ENCODE data around the gene ROGDI. TPM values are rescaled to one million over a fixed set of nuclear protein-coding genes. Genes with fewer than 3 reads are reported as not detected.

Gene ROGDI
- total and polyA plus RNA-seq, 4 donors, result 11.4 to 42.9 (median 19.3) TPM

- Histone ChIP-seq H3K4me3 (ENCODE audit: low read length in 2 of 2) (peak overlapping the region; percentile 56 to 73), H3K36me3 (ENCODE audit: control insufficient read depth in 1 of 2, insufficient read depth in 2 of 2, low read length in 1 of 2) (no peaks in the 10 kb centered on the region), H3K4me1 (ENCODE audit: control insufficient read depth in 1 of 2, insufficient read depth in 2 of 2, low read length in 2 of 2) (no peaks in the 10 kb centered on the region), H3K9me3 (ENCODE audit: control insufficient read depth, low read length) (no peaks in the 10 kb centered on the region), H3K27me3 (ENCODE audit: control insufficient read depth in 1 of 2, insufficient read depth in 2 of 2, low read length in 1 of 2) (no peaks in the 10 kb centered on the region), H3K27ac (ENCODE audit: low read depth in 1 of 2, low read length in 2 of 2) (peak overlapping the region in 1 of 2 donors; percentile 68)
- intact Hi-C loops (cut with DNase I), result loop anchor here in 1 of 2 donors (2.0 kb wide), 2 partner anchors 34 to 188 kb away; partner anchors contain the start of gene ROGDI
- DNase-seq, result peak; percentile 98
- 3 to 4% methylated on average over 48 of the region's 48 CpGs for WGBS, 2 donors
- ATAC-seq (ENCODE audit: low FRiP score), result peak; percentile 96
These were observed 33.7 kb downstream of the ROGDI start for GRCh38 chr16:4768549-4769305.

GRCh38 chr16:4767872-4768548 is 34.4 kb downstream of the ROGDI start:
- WGBS, 2 donors, result 33 to 47% methylated on average over 17 of the region's 17 CpGs
- Histone ChIP-seq H3K27ac (ENCODE audit: low read depth in 1 of 2, low read length in 2 of 2) (peak overlapping the region in 1 of 2 donors; percentile 68), H3K4me3 (ENCODE audit: low read length in 2 of 2) (peak overlapping the region; percentile 12 to 38), H3K36me3 (ENCODE audit: control insufficient read depth in 1 of 2, insufficient read depth in 2 of 2, low read length in 1 of 2) (no peaks in the 10 kb centered on the region), H3K4me1 (ENCODE audit: control insufficient read depth in 1 of 2, insufficient read depth in 2 of 2, low read length in 2 of 2) (no peaks in the 10 kb centered on the region), H3K9me3 (ENCODE audit: control insufficient read depth, low read length) (no peaks in the 10 kb centered on the region), H3K27me3 (ENCODE audit: control insufficient read depth in 1 of 2, insufficient read depth in 2 of 2, low read length in 1 of 2) (no peaks in the 10 kb centered on the region)
- ATAC-seq (ENCODE audit: low FRiP score) (peak; percentile 5), DNase-seq (peak in 1 of 2 donors; percentile 68)
- intact Hi-C loops (cut with DNase I), result loop anchor here in 1 of 2 donors (1.0 to 2.0 kb wide), 3 partner anchors 35 to 189 kb away; partner anchors contain the start of genes NUDT16L1 and ROGDI

GRCh38 chr16:4766875-4767628 is 35.4 kb downstream of the ROGDI start, which contains the start of gene ZNF500:
Gene ZNF500, minus strand, starts transcription at chr16:4767162. Its CDS starts 1,184 bp downstream, at chr16:4765978.
- peak within 1 kb of the TSS in 1 of 2 donors; percentile 73 for H3K27ac ChIP-seq (ENCODE audit: low read depth in 1 of 2, low read length in 2 of 2)
- H3K4me1 ChIP-seq (ENCODE audit: control insufficient read depth in 1 of 2, insufficient read depth in 2 of 2, low read length in 2 of 2), result no peaks in the 10 kb centered on the region
- DNase-seq (peak; percentile 99 to 100), ATAC-seq (ENCODE audit: low FRiP score) (peak; percentile 95)
- H3K36me3 ChIP-seq (ENCODE audit: control insufficient read depth in 1 of 2, insufficient read depth in 2 of 2, low read length in 1 of 2), result no peaks in the 10 kb centered on the region
- no peaks in the 10 kb centered on the region for H3K27me3 ChIP-seq (ENCODE audit: control insufficient read depth in 1 of 2, insufficient read depth in 2 of 2, low read length in 1 of 2)
- 3 to 4% methylated on average over 72 of the region's 72 CpGs for WGBS, 2 donors
- peak within 1 kb of the TSS; percentile 77 to 94 for H3K4me3 ChIP-seq (ENCODE audit: low read length in 2 of 2)
- no peaks in the 10 kb centered on the region for H3K9me3 ChIP-seq (ENCODE audit: control insufficient read depth, low read length)
- intact Hi-C loops (cut with DNase I), result loop anchor here in 1 of 2 donors (1.0 kb wide), 1 partner anchor 74 kb away; the partner anchor contains the start of gene NUDT16L1

- Histone ChIP-seq H3K9me3 (ENCODE audit: control insufficient read depth, low read length) (no peaks in the 10 kb centered on the region), H3K4me3 (ENCODE audit: low read length in 2 of 2) (peak overlapping the region in 1 of 2 donors; percentile 94), H3K4me1 (ENCODE audit: control insufficient read depth in 1 of 2, insufficient read depth in 2 of 2, low read length in 2 of 2) (no peaks in the 10 kb centered on the region), H3K27ac (ENCODE audit: low read depth in 1 of 2, low read length in 2 of 2) (no peak overlapping the region), H3K36me3 (ENCODE audit: control insufficient read depth in 1 of 2, insufficient read depth in 2 of 2, low read length in 1 of 2) (peaks cover 0 to 2% of the 10 kb centered on the region in 2 donors), H3K27me3 (ENCODE audit: control insufficient read depth in 1 of 2, insufficient read depth in 2 of 2, low read length in 1 of 2) (no peaks in the 10 kb centered on the region)
- DNase-seq, result no peak
- intact Hi-C loops (cut with DNase I), result no loop called here
- 78 to 81% methylated on average over 26 of the region's 26 CpGs for WGBS, 2 donors
- ATAC-seq (ENCODE audit: low FRiP score), result no peak
These were observed 36.6 kb downstream of the ROGDI start for GRCh38 chr16:4765511-4766474.

GRCh38 chr16:4763791-4764190 is 38.6 kb downstream of the ROGDI start:
- 88 to 90% methylated on average over 7 of the region's 7 CpGs for WGBS, 2 donors
- H3K4me1 ChIP-seq (ENCODE audit: control insufficient read depth in 1 of 2, insufficient read depth in 2 of 2, low read length in 2 of 2), result no peaks in the 10 kb centered on the region
- H3K9me3 ChIP-seq (ENCODE audit: control insufficient read depth, low read length), result no peaks in the 10 kb centered on the region
- no peak for DNase-seq
- H3K27me3 ChIP-seq (ENCODE audit: control insufficient read depth in 1 of 2, insufficient read depth in 2 of 2, low read length in 1 of 2), result no peaks in the 10 kb centered on the region
- no peak overlapping the region for H3K27ac ChIP-seq (ENCODE audit: low read depth in 1 of 2, low read length in 2 of 2)
- no peak for ATAC-seq (ENCODE audit: low FRiP score)
- H3K4me3 ChIP-seq (ENCODE audit: low read length in 2 of 2), result no peak overlapping the region
- H3K36me3 ChIP-seq (ENCODE audit: control insufficient read depth in 1 of 2, insufficient read depth in 2 of 2, low read length in 1 of 2), result peaks cover 2 to 6% of the 10 kb centered on the region in 2 donors
- intact Hi-C loops (cut with DNase I), result no loop called here

GRCh38 chr16:4762205-4762604 is 40.2 kb downstream of the ROGDI start:
- Histone ChIP-seq H3K36me3 (ENCODE audit: control insufficient read depth in 1 of 2, insufficient read depth in 2 of 2, low read length in 1 of 2) (peaks cover 2 to 6% of the 10 kb centered on the region in 2 donors), H3K27me3 (ENCODE audit: control insufficient read depth in 1 of 2, insufficient read depth in 2 of 2, low read length in 1 of 2) (no peaks in the 10 kb centered on the region), H3K27ac (ENCODE audit: low read depth in 1 of 2, low read length in 2 of 2) (no peak overlapping the region), H3K4me3 (ENCODE audit: low read length in 2 of 2) (no peak overlapping the region), H3K9me3 (ENCODE audit: control insufficient read depth, low read length) (no peaks in the 10 kb centered on the region), H3K4me1 (ENCODE audit: control insufficient read depth in 1 of 2, insufficient read depth in 2 of 2, low read length in 2 of 2) (no peaks in the 10 kb centered on the region)
- DNase-seq (no peak), ATAC-seq (ENCODE audit: low FRiP score) (no peak)
- intact Hi-C loops (cut with DNase I), result no loop called here
- 92 to 93% methylated on average over 9 of the region's 9 CpGs for WGBS, 2 donors

- intact Hi-C loops (cut with DNase I), result no loop called here
- H3K4me1 ChIP-seq (ENCODE audit: control insufficient read depth in 1 of 2, insufficient read depth in 2 of 2, low read length in 2 of 2), result no peaks in the 10 kb centered on the region
- no peak for DNase-seq
- 84 to 88% methylated on average over 23 of the region's 23 CpGs for WGBS, 2 donors
- peaks cover 2 to 8% of the 10 kb centered on the region in 2 donors for H3K36me3 ChIP-seq (ENCODE audit: control insufficient read depth in 1 of 2, insufficient read depth in 2 of 2, low read length in 1 of 2)
- H3K27ac ChIP-seq (ENCODE audit: low read depth in 1 of 2, low read length in 2 of 2), result no peak overlapping the region
- H3K4me3 ChIP-seq (ENCODE audit: low read length in 2 of 2), result no peak overlapping the region
- no peaks in the 10 kb centered on the region for H3K9me3 ChIP-seq (ENCODE audit: control insufficient read depth, low read length)
- ATAC-seq (ENCODE audit: low FRiP score), result no peak
- no peaks in the 10 kb centered on the region for H3K27me3 ChIP-seq (ENCODE audit: control insufficient read depth in 1 of 2, insufficient read depth in 2 of 2, low read length in 1 of 2)
These were observed 42.1 kb downstream of the ROGDI start for GRCh38 chr16:4760221-4760910.

All from aorta (tissue), 5 donors.